ENCODE results near the gene RCAN2. TPM values are rescaled to one million over a fixed set of nuclear protein-coding genes. Genes with fewer than 3 reads are reported as not detected.

Gene RCAN2
- total RNA-seq, 1 experiment from 2014 or later: 0.44 TPM

GRCh38 chr6:46302176-46302575 lies 189.1 kb downstream of the RCAN2 start:
- Histone ChIP-seq H3K27ac (no peak overlapping the region), H3K9me3 (ENCODE audit: insufficient read depth, low read depth) (no peaks in the 10 kb centered on the region; the same call in 1 of the 2 replicates), H3K27me3 (ENCODE audit: insufficient read depth, low read depth) (no peaks in the 10 kb centered on the region), H3K4me3 (no peak overlapping the region), H3K36me3 (ENCODE audit: low read depth) (no peaks in the 10 kb centered on the region), H3K79me2 (ENCODE audit: low read depth) (no peaks in the 10 kb centered on the region), H3K4me1 (replicated peaks; ENCODE audit: insufficient read depth) (no peaks in the 10 kb centered on the region), H3F3A (ENCODE audit: insufficient read depth, low read depth) (no peaks in the 10 kb centered on the region), H4K20me1 (ENCODE audit: insufficient read depth) (no peaks in the 10 kb centered on the region), H3K4me2 (no peak overlapping the region), H2AFZ (no peak overlapping the region), H3K9me2 (ENCODE audit: insufficient read depth) (no peaks in the 10 kb centered on the region)
- intact Hi-C loops (cut with micrococcal nuclease; ENCODE audit: unreplicated experiment): no loop called here
- no TSS peak for BruUV-seq (replicated peaks)
- CTCF ChIA-PET: no interaction called here
- no peak for DNase-seq
- TF ChIP-seq, protein P1, sequence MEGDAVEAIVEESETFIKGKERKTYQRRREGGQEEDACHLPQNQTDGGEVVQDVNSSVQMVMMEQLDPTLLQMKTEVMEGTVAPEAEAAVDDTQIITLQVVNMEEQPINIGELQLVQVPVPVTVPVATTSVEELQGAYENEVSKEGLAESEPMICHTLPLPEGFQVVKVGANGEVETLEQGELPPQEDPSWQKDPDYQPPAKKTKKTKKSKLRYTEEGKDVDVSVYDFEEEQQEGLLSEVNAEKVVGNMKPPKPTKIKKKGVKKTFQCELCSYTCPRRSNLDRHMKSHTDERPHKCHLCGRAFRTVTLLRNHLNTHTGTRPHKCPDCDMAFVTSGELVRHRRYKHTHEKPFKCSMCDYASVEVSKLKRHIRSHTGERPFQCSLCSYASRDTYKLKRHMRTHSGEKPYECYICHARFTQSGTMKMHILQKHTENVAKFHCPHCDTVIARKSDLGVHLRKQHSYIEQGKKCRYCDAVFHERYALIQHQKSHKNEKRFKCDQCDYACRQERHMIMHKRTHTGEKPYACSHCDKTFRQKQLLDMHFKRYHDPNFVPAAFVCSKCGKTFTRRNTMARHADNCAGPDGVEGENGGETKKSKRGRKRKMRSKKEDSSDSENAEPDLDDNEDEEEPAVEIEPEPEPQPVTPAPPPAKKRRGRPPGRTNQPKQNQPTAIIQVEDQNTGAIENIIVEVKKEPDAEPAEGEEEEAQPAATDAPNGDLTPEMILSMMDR (conservative IDR thresholded peaks at IDR 0.05): no peak
- no peak for TF ChIP-seq EZH2 (IDR thresholded peaks at IDR 0.05; ENCODE audit: low read depth)
- POLR2A ChIA-PET (ENCODE audit: unreplicated experiment): no interaction called here

DNA sequence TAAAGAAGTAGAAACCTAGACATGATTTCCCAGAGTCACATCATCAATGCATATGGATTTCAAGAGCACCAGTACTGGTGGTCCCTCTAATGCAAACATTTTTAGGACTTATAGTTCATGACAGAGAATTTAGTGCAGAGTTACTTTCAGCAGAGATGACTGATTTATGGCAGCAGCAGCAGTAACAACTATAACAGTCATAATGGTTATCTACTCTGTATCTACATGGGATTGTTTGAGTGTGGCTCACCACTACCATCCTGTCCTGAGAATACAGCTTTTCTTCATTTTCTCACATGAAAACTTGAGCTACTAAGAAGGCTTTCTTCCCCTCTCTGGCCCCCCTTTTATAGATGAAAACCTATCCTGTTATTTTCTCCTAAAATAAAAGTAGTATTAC lies 192.0 kb downstream of the RCAN2 start:
- ChIA-PET CTCF (no interaction called here), POLR2A (ENCODE audit: unreplicated experiment) (no interaction called here)
- Histone ChIP-seq H3K4me1 (replicated peaks; ENCODE audit: insufficient read depth) (no peaks in the 10 kb centered on the region), H3K4me3 (no peak overlapping the region), H4K20me1 (ENCODE audit: insufficient read depth) (no peaks in the 10 kb centered on the region), H2AFZ (no peak overlapping the region), H3K27me3 (ENCODE audit: insufficient read depth, low read depth) (no peaks in the 10 kb centered on the region), H3K27ac (no peak overlapping the region), H3K9me2 (ENCODE audit: insufficient read depth) (no peaks in the 10 kb centered on the region), H3K4me2 (no peak overlapping the region), H3F3A (ENCODE audit: insufficient read depth, low read depth) (no peaks in the 10 kb centered on the region), H3K36me3 (ENCODE audit: low read depth) (no peaks in the 10 kb centered on the region), H3K9me3 (ENCODE audit: insufficient read depth, low read depth) (no peaks in the 10 kb centered on the region; the same call in 1 of the 2 replicates), H3K79me2 (ENCODE audit: low read depth) (no peaks in the 10 kb centered on the region)
- BruUV-seq (replicated peaks): no TSS peak
- TF ChIP-seq EZH2 (IDR thresholded peaks at IDR 0.05; ENCODE audit: low read depth): no peak
- TF ChIP-seq, protein P1 (conservative IDR thresholded peaks at IDR 0.05): no peak
- no peak for DNase-seq
- intact Hi-C loops (cut with micrococcal nuclease; ENCODE audit: unreplicated experiment): no loop called here

DNA sequence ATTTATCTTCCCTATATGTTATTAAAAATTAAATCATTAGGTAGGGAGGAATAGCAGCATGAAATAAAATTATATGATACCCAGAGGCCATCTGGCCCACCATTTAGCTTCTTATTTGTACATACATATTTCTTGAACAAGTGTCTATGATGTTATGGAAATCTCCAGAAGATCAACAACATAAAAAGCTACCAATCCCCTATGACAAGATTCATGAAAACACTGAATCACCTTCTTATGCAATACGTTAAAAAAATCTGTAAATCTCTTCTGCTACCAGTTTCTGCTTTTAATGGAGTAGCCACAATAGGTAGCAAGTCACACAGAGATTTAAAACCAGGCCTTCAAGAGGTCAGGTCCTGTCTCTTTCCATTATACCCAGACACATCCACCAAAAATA lies 194.7 kb downstream of the RCAN2 start:
- Histone ChIP-seq H3K79me2 (ENCODE audit: low read depth) (no peaks in the 10 kb centered on the region), H3K4me1 (replicated peaks; ENCODE audit: insufficient read depth) (no peaks in the 10 kb centered on the region), H3K4me3 (no peak overlapping the region), H4K20me1 (ENCODE audit: insufficient read depth) (no peaks in the 10 kb centered on the region), H3K27ac (no peak overlapping the region), H3K4me2 (no peak overlapping the region), H3K27me3 (ENCODE audit: insufficient read depth, low read depth) (no peaks in the 10 kb centered on the region), H2AFZ (no peak overlapping the region), H3K36me3 (ENCODE audit: low read depth) (no peaks in the 10 kb centered on the region), H3F3A (ENCODE audit: insufficient read depth, low read depth) (no peaks in the 10 kb centered on the region), H3K9me3 (ENCODE audit: insufficient read depth, low read depth) (no peaks in the 10 kb centered on the region; the same call in 1 of the 2 replicates), H3K9me2 (ENCODE audit: insufficient read depth) (no peaks in the 10 kb centered on the region)
- POLR2A ChIA-PET (ENCODE audit: unreplicated experiment): no interaction called here
- CTCF ChIA-PET: interaction anchor here (0.6 kb wide), 1 partner anchor 110 kb away, joined by 3 read pairs; no protein-coding TSS in a partner anchor
- TF ChIP-seq, protein P1 (conservative IDR thresholded peaks at IDR 0.05): no peak
- no peak for TF ChIP-seq EZH2 (IDR thresholded peaks at IDR 0.05; ENCODE audit: low read depth)
- intact Hi-C loops (cut with micrococcal nuclease; ENCODE audit: unreplicated experiment): no loop called here
- no peak for DNase-seq
- BruUV-seq (replicated peaks): no TSS peak

All from PC-9 (cell line).